K562 (cell line): ENCODE measurements around the gene MTMR3. TPM values are rescaled to one million over a fixed set of nuclear protein-coding genes. Genes with fewer than 3 reads are reported as not detected.

Experiments
- CCAR2 ChIP-seq: fragments of 200-400 bp; formaldehyde crosslinking; IDR thresholded peaks from 2 replicates; pipeline ENCODE4 v1.6.1; 2017; ENCODE audit warnings: mild to moderate bottlenecking, low read depth, low read length
- FIP1L1 ChIP-seq: fragments of 200-400 bp; formaldehyde crosslinking; IDR thresholded peaks from 2 replicates; pipeline ENCODE4 v1.6.1; 2018; ENCODE audit warnings: mild to moderate bottlenecking, low read depth, low read length; ENCODE audit not compliant: poor library complexity, severe bottlenecking
- GATAD2A ChIP-seq: fragments of 450-650 bp; IDR thresholded peaks from 2 replicates; pipeline ENCODE4 v1.6.1; 2017
- MCM3 ChIP-seq: fragments of 450-650 bp; IDR thresholded peaks from 2 replicates; pipeline ENCODE4 v1.6.1; 2016
- NFRKB ChIP-seq: fragments of 450-650 bp; IDR thresholded peaks from 2 replicates; pipeline ENCODE4 v1.6.1; 2016; ENCODE audit warnings: low read depth
- TCF3 ChIP-seq: sonication (generic); formaldehyde crosslinking; IDR thresholded peaks from 2 replicates; pipeline ENCODE4 v1.4.0; 2020; ENCODE audit warnings: mild to moderate bottlenecking, missing genetic modification reagents
- ZBTB7A ChIP-seq: IDR thresholded peaks from 2 replicates; pipeline ENCODE4 v1.6.1; 2011; ENCODE audit warnings: low read depth, mild to moderate bottlenecking, low read length, moderate library complexity, borderline replicate concordance; ENCODE audit not compliant: control insufficient read depth
- ZNF282 ChIP-seq: sonication (generic); formaldehyde crosslinking; IDR thresholded peaks from 2 replicates; pipeline ENCODE4 v1.8.1; 2023; ENCODE audit warnings: missing genetic modification reagents
- polyA plus RNA-seq, 8 experiments: library from polyadenylated mRNA; depleted of rRNA in 4 of 8; stranded (reverse) in 5 of 8; unstranded in 3 of 8; fragments of >200 nt; fragmentation: Nextera tagmentation in 2 of 8; fragmentation: Illumina TruSeq in 1 of 8; extraction: Ambion mirVana in 2 of 8; extraction: Trizol in 1 of 8; gene quantifications; 2 replicates each; pipeline versions ENCODE4 v1.2.1 to v1.2.3, GENCODE V29; 2011 to 2014; ENCODE audit warnings: inconsistent platforms in 1 of 8, missing spikeins in 1 of 8
- total RNA-seq, 7 experiments: library from RNA; depleted of rRNA in 6 of 7; stranded (reverse); fragments of >200 nt in 6 of 7; fragmentation: Illumina TruSeq in 2 of 7; extraction: Trizol in 2 of 7; gene quantifications; 2 replicates each; pipeline versions ENCODE4 v1.2.1 to v1.2.3, GENCODE V29; 2011 to 2021; ENCODE audit warnings: low replicate concordance in 1 of 7
- TF ChIP-seq, protein P1 (sequence below): conservative IDR thresholded peaks from 2 replicates; pipeline ENCODE4 v1.6.1; 2011; ENCODE audit warnings: low read depth, mild to moderate bottlenecking, low read length; ENCODE audit not compliant: control insufficient read depth
- TF ChIP-seq, protein P2 (sequence below): sonication (generic); formaldehyde crosslinking; IDR thresholded peaks from 2 replicates; pipeline ENCODE4 v1.8.1; 2022; ENCODE audit warnings: missing genetic modification reagents
- TF ChIP-seq, protein P3 (sequence below): fragments of 200-800 bp; sonication (Bioruptor generic); IDR thresholded peaks from 2 replicates; pipeline ENCODE4 v1.6.1; 2017; ENCODE audit warnings: missing genetic modification characterization, missing compliant biosample characterization
- TF ChIP-seq, protein P4 (sequence below), 2 experiments: fragments of 450-650 bp; conservative IDR thresholded peaks; 2 replicates each; pipeline ENCODE4 v1.6.1; 2017; ENCODE audit warnings: mild to moderate bottlenecking in 2 of 2, moderate library complexity in 2 of 2
- TF ChIP-seq, protein P5 (sequence below): fragments of 250-450 bp; sonication (Bioruptor Pico); IDR thresholded peaks from 2 replicates; pipeline ENCODE4 v1.8.0; 2021; ENCODE audit warnings: moderate library complexity, mild to moderate bottlenecking, inconsistent platforms
- TF ChIP-seq, protein P6 (sequence below): sonication (generic); formaldehyde crosslinking; IDR thresholded peaks from 2 replicates; pipeline ENCODE4 v1.8.0; 2022; ENCODE audit warnings: mild to moderate bottlenecking, missing genetic modification reagents

Gene MTMR3
- total and polyA plus RNA-seq, 9 of the 15 experiments (the other 6 are each of a cell fraction or from before 2014, with no cell fraction given) = 1.6 to 13.7 (median 7.9) TPM

DNA sequence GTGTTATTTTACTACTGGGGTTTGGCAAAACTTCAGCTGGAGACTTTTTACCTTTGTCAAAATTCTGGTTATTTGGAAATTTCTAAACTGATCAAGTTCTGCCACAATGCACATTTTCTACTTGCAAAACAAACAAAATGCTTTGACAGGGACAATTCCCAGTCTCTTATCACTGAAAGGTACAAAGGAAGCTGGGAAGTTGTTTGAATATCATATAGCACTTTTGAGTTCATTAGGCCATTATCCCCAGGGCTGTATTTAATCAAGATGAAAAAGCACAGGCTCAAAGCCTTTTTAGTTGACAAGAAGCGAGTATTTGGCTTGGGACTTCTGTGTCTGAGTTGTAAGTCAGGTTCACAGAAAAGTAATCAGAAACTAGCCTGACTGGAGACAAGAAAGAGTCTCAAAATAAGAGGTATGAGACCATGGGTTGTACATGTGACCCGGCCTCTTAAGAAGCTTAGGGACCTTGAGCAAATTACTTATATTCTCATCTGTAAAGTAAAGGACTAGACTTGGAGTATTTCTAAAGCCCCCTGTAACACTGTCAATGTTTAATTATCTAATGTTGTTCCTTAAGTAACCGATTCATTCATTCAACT, 194.4 kb downstream of the MTMR3 start (continued):
- TF ChIP-seq, protein P1, sequence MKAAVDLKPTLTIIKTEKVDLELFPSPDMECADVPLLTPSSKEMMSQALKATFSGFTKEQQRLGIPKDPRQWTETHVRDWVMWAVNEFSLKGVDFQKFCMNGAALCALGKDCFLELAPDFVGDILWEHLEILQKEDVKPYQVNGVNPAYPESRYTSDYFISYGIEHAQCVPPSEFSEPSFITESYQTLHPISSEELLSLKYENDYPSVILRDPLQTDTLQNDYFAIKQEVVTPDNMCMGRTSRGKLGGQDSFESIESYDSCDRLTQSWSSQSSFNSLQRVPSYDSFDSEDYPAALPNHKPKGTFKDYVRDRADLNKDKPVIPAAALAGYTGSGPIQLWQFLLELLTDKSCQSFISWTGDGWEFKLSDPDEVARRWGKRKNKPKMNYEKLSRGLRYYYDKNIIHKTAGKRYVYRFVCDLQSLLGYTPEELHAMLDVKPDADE = no peak
- TF ChIP-seq, protein P2, sequence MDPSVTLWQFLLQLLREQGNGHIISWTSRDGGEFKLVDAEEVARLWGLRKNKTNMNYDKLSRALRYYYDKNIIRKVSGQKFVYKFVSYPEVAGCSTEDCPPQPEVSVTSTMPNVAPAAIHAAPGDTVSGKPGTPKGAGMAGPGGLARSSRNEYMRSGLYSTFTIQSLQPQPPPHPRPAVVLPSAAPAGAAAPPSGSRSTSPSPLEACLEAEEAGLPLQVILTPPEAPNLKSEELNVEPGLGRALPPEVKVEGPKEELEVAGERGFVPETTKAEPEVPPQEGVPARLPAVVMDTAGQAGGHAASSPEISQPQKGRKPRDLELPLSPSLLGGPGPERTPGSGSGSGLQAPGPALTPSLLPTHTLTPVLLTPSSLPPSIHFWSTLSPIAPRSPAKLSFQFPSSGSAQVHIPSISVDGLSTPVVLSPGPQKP = no peak
- TF ChIP-seq CCAR2 (no peak), FIP1L1 (no peak), GATAD2A (no peak), ZBTB7A (no peak), ZNF282 (CRISPR knock-in tag) (no peak), MCM3 (no peak), TCF3 (CRISPR knock-in tag) (no peak), NFRKB (no peak)
- TF ChIP-seq, protein P3, sequence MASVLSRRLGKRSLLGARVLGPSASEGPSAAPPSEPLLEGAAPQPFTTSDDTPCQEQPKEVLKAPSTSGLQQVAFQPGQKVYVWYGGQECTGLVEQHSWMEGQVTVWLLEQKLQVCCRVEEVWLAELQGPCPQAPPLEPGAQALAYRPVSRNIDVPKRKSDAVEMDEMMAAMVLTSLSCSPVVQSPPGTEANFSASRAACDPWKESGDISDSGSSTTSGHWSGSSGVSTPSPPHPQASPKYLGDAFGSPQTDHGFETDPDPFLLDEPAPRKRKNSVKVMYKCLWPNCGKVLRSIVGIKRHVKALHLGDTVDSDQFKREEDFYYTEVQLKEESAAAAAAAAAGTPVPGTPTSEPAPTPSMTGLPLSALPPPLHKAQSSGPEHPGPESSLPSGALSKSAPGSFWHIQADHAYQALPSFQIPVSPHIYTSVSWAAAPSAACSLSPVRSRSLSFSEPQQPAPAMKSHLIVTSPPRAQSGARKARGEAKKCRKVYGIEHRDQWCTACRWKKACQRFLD (CRISPR knock-in tag) = no peak
- TF ChIP-seq, protein P4, sequence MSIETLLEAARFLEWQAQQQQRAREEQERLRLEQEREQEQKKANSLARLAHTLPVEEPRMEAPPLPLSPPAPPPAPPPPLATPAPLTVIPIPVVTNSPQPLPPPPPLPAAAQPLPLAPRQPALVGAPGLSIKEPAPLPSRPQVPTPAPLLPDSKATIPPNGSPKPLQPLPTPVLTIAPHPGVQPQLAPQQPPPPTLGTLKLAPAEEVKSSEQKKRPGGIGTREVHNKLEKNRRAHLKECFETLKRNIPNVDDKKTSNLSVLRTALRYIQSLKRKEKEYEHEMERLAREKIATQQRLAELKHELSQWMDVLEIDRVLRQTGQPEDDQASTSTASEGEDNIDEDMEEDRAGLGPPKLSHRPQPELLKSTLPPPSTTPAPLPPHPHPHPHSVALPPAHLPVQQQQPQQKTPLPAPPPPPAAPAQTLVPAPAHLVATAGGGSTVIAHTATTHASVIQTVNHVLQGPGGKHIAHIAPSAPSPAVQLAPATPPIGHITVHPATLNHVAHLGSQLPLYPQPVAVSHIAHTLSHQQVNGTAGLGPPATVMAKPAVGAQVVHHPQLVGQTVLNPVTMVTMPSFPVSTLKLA (conservative IDR thresholded peaks at IDR 0.05) = no peak
- TF ChIP-seq, protein P5, sequence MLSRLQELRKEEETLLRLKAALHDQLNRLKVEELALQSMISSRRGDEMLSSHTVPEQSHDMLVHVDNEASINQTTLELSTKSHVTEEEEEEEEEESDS (CRISPR knock-in tag) = no peak
- TF ChIP-seq, protein P6, sequence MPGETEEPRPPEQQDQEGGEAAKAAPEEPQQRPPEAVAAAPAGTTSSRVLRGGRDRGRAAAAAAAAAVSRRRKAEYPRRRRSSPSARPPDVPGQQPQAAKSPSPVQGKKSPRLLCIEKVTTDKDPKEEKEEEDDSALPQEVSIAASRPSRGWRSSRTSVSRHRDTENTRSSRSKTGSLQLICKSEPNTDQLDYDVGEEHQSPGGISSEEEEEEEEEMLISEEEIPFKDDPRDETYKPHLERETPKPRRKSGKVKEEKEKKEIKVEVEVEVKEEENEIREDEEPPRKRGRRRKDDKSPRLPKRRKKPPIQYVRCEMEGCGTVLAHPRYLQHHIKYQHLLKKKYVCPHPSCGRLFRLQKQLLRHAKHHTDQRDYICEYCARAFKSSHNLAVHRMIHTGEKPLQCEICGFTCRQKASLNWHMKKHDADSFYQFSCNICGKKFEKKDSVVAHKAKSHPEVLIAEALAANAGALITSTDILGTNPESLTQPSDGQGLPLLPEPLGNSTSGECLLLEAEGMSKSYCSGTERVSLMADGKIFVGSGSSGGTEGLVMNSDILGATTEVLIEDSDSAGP (CRISPR knock-in tag) = no peak
